Muscle of back (tissue), 11 donors: ENCODE data around the gene RAMAC. TPM values are rescaled to one million over a fixed set of nuclear protein-coding genes. Genes with fewer than 3 reads are reported as not detected.
"Not testable (repeated sequence)": the region's sequence is repeated elsewhere in the genome, so short reads cannot be mapped to it uniquely, and the experiment has no call there.

ENCODE experiments used
- DNase-seq, 3 donors: peaks; one replicate each; pipeline versions ENCODE4 v3.0.0 to v3.0.0-alpha.2; 2013
- polyA plus RNA-seq, 10 donors: library from polyadenylated mRNA; unstranded; fragments of 120-200 nt; gene quantifications; one replicate each; pipeline ENCODE4 v1.2.1, GENCODE V29; 2013; ENCODE audit not compliant: insufficient read length in 10 of 10

The RAMAC gene
- polyA plus RNA-seq, 10 donors = 27.7 to 34.5 (median 29.8) TPM

DNA sequence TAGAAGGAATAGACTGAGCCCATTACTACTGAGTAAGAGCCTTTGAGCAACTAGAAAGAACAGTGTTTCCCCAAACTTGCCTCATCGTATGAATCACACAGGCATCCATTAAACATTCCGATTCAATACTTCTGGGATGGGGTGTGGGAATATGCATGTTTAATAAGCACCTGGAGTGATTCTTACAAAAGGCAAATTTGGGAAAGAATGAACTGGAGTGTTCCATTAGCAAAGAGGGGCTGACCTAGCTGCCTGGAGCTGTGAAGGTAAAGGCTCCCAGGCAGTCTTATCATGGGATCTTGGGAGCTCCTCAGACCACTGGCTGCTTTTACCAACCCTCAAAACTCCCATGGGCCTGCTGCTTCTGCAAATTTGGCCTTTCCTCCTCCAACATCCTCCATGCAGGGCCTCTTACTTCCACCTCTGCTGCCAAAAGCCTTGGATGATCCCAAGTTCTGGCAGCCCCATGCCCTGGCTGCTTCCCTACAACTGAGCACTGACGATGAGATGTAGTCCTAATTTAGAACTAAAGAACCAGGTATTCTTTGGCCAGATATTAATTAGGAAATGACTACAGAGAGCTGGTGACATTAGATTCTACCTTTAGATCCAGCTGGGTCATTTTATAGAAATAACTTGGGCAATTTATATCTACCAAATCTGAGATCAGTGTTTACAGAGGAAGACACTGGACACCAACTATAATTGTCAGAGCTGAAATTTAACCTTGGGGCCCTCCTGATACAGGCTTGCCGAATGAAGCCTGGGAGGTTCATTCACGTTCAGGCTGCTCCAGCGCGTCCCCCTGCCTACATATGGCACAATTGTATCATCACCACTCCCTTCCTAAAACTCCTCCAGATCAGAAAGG, 22.3 kb upstream of the RAMAC start:
- DNase-seq = peak in 1 of 3 donors; percentile 31

DNA sequence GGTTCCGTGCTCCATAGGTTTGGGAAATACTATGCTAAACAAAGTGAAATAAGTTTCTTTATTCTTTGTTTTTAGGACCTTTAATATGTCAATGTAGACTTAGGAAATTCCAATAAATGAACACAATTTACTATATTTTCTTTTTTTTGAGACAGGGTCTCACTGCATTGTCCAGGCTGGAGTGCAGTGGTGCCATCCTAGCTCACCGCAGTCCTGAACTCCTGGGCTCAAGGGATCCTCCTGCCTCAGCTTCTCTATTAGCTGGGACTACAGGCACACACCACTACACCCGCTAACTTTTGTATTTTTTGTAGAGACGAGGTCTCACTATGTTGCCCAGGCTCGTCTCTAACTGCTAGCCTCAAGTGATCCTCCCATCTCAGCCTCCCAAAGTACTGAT, 21.1 kb upstream of the RAMAC start:
- DNase-seq = no peak

DNA sequence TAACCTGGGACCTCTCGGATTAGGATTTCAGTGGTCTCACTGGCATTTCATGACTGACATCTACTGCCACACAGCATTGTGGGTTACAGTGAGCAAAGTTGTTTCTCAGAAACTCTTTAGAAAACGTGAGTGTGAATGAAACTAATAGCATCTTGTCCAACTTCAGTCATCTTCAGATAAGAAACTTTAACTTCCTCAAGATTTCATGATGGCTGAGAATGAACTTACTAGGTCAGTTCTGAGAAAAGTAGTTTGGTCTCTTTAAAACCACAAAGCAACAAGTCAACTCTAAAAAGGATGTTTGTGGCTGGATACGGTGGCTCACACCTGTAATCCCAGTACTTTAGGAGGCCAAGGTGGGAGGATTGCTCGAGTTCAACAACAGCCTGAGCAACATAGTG, 19.3 kb upstream of the RAMAC start:
- DNase-seq = no peak

DNA sequence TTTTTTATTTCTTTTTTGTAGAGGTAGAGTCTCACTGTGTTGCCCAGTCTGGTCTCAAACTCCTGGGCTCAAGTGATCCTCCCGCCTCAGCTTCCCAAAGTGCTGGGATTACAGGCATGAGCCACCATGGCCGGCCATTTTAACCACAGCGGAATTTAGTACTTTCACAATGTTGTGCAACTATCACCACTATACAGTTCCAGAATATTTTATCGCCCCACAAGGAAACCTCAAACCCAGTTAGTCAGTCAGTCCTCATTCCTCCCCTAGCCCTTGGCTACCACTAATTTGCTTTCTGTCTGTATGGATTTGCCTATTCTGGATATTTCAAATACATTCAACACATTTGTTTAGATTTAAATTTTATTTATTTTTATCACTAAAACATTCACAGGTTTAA, 17.9 kb upstream of the RAMAC start:
- peak in 1 of 3 donors; percentile 22 for DNase-seq

DNA sequence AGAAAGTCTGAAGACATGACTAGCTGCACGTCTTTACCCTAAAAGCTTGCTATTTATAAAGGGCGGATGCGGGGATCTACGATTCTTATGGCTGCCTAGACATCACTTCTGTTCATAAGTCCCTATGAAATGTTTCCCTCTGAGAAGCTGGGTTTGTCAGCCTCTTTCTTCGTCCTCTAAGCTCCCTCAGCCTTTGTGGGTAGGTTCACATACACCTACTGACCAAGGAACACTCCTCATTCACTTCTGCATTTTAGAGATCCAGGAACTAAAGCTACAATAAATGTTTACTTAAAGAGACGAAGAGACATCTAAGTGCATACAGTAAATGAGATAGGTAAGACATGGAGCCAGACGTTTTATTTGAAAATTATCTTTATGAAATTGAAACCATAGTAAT, 16.7 kb upstream of the RAMAC start:
- no peak for DNase-seq

DNA sequence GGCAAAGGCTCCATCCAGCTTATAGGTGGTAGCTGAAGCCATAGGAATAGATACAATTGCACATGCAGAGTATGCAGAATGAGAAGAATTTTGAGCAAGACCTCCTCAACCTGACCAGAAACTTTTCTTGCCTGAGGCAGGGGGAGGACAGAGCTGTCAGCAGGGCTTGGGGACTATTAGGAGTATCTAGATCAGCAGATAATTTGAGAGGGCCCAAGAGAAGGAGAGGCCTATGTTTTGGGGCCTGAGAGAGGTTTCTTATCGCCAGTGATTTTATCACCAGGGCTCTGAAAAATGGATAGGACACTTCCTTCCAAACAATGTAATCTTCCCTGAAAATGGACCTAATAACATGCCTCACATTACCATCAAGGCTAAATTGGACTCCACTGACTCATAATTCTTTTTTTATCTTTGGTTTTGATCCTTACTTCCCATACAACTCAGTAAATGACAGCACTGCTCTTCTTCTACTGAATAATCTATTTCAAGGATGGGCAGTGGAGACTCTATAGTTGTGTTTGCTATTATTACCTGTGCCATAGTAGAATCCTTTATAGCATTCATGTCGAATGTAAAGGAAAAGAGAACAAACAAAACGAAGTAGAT, 15.8 kb upstream of the RAMAC start:
- no peak for DNase-seq

DNA sequence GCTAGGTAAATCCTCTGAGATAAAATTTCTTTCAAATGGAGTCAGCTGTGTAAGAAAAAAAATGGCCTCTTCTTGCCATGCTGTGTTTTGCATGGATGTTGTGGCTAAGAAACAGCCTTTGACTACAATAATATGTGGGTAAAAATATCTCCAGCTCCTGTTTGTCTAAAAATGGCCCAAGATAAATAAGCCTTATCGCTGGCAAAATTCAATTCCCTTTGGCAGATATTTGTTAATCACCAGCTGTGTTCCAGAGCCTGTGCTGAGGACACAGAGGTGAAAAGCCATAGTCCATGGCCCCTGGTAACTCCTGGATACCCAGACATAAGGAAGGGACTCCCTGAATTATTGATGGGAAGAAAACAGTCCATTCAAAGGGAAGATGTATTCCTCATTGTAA, 15.3 kb upstream of the RAMAC start:
- DNase-seq = no peak

DNA sequence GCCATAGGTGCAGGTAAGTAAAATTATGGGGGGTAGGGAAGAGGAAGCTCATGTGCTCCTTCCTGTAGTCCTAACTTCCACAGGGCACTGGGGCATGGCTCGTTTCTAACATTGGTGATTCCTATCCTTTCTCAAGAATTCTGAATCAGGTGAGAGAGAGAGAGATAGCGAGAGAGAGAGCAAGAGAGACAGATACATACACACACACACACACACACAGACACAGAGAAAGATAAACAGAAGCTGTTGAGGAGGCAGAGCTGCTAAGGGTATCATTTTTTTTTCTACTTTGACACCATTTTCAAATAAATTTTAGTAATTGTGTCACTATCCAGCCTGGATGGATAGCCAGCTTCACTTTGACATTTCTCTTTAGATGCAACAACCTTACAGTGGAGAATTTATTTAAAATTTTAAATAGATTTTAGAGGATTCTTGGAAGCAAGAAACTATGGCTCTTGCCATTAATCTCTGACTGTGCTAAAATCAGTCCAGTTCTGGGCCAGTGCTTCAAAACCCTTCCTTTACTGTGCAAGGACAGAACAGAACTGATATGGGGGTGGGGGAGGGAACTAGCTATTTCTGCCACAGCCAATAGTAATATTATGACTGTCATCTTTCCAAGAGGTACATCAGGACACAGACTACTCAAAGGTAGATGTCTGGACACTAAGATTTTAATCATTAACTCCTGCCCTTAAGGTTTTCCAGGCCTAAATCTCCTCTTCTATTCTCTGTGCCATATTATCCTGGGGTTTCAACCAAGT, 14.6 kb upstream of the RAMAC start:
- no peak for DNase-seq

DNA sequence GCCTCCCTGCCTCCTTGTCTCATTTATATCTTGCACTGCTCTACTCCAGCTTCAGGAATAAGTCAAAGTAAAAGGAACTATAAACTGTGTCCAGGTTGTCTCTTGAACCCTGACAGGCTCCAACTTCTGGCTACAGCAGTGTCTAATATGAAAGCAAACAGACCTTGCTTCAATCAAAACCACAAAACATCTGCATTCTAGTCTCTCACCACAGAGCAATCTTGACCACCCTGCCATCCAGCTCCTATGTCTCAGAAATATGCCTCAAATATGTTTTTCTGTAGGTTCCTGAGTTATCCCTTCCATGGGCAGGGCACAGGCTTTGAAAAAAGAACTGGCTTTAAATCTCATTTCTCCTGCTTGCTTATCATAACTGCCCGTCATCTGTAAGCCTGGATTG, 13.0 kb upstream of the RAMAC start:
- no peak for DNase-seq

DNA sequence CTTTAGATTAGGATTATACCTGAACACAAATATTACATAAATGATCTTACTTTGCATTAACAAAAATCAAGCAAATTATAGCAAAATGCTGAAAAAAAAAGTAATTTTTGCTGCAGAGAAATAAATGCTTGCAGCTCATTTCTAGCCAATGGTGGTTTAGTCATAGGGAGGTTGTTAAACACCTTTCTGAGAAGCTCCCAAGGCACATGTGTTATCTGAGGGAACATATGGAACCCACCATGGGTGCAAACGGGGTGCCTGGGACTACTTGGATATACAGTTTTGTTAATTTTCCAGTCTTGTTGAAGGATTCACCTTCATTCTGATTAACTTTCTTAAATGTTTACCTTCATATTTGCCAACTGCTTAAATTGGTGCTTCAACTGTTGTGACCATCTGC, 8.9 kb upstream of the RAMAC start:
- DNase-seq = no peak

DNA sequence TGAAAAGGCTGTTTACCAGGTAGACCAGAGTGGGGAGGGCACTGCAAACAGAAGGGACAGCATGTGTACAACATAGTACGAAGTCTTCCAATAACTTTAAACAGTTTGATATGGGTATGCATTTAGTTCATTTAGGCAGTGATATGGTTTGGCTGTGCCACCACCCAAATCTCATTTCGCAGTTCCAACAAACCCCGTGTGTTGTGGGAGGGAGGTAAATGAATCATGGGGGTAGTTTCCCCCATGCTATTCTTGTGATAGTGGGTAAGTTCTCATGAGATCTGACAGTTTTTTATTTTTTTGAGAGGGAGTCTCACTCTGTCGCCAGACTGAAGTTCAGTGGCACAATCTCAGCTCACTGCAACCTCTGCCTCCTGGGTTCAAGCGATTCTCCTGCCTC, 7.6 kb upstream of the RAMAC start:
- DNase-seq = no peak

DNA sequence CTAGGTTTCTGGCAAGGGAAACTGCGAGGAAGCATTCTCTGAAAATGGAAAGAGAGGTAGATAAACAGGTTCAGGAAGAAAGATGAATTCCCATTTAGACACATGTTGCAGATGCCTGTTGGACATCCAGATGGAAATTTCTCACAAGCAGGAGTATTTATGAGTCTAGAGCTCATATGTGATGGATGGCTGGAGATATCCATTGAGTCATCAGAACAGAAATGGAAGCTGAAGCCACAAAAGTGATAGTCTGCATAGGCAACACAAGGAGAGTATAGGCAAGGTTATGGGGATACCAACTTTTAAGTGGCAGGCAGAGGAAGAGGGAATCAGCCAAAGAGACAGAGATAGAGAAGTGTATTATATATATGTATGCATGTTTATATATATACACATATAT, 6.3 kb upstream of the RAMAC start:
- no peak for DNase-seq

DNA sequence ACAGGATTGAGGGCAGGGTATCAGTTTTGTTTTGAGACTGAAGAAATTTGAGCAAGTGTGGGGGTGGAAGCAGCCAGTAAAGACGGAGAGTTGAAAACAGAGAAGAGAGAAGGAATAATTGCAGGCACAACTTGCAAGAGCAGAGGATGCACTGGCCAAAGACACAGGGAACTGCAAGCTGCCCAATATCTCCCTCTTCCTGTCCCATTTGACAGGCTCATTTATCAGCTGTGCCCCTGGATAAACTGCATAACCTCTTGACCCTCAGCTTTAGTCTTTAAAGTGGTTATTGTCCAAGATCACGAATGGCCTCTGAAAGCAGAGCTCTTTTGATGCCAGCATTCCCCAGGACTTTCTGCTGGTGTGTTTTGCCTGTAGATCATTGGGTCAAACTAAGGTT, 5.0 kb upstream of the RAMAC start:
- no peak for DNase-seq

DNA sequence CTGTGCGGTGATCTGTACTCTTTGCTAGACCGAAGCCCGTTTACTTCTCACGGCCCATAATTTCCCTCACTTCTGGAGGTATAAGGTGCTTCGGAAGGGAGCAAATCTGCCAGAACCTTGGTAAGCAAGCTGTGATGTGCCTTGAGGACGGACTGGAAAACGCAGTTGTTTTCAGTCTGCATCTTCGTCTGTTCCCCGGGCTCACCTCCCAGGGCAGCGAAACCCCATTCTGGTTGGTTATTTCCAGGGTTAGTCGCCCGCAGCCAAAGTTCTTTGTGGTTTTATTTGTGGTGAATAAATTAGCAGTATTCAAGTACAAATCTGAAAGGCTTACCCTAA, 401 bp downstream of the RAMAC start:
- no peak for DNase-seq

DNA sequence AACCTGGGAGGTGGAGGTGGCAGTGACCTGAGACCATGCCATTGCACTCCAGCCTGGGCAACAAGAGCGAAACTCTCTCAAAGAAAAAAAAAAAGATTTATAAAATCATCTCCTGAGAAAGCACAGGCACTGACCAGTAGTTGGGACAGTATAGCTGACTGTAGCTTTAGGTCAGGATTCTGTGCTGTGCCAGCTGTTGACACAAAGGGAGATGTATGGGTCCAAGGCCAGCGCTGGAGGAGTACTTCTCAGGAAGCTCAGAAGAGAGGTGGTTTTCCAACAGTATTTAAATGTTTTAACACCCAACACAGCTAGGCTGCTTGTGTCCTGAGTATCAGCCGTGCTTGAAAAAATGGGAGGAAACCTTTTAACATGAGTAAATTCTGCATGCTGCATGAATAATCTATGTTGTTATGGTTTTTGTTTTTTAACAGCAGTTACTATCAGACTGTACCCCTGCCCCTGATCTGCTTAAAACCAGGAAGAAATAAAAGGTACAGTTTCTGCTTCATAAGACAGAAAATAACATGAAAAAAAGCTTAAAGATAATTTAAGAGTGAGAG, 6.5 kb downstream of the RAMAC start:
- DNase-seq = no peak

DNA sequence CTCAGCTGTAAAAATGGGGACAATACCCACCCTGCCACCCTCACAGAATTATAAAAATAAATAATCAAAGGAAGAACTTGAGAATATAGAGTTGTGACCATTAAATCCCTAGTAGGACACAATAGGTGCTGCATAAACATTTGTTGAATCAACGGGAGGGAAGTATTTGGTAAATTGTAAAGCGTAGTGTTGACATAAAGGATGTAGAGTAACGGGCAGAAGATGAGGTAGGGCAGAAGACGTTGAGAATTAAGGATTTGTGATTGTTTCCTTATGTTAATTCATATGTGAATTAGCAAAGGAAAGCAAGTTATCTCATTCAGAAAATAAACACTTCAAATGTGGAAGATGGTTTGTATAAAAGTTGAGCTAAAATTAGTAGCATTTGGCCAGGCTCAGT, 7.1 kb downstream of the RAMAC start:
- DNase-seq = no peak

DNA sequence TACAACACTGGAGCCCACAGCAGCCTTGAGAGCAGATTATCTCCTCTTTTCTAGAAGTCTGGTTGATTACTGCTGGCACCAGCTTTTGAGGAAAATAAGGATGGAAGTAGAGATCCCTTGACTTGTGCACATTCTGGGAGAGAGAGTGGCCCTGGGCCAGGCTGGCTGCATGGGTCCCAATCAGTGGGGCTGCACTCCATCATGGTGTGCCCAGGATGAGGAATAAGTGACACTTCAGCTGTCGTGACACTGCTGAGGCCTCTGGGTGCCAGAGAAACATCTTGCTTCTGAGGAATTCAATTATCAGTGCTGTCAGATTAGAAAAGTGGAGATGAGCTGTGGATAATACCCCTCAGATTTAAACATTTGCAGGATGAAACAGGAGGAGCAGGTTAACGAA, 9.1 kb downstream of the RAMAC start:
- DNase-seq = no peak

DNA sequence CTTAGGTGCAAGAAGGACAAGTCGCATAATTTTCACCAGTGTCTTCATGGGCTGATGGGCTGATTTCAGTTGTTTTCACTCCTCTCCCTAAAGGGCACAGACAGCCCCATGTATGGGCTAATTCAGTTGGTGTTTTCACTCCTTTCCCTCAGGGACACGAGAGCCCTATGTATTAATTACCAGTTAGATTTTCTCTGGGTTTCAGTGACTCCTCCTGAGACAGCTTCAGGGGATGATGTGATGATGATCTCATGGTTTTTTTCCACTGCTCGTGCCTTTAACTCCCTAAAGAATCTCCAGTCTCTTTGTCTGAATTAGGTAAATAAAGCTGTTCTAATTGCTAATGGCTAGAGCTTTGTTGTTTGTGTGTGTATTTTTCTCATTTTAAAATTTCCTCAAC, 9.9 kb downstream of the RAMAC start:
- DNase-seq = no peak

DNA sequence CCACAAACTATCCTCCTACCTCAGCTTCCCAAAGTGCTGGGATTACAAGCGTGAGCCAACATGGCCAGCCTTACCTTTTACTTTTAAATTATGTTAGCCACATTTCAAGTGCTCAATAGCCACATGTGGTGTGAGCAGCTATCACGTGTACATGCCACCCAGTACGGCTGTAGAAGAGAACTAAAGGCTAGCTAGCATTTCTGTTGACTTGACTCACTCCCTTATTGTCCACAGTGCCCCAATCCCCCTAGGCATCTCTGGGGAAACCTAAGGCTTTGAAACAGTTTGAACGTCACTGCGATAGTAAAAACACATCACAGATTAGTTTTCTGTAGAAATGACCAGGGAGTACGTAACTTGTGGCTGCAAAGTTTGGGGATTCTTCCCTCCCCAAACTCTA, 13.4 kb downstream of the RAMAC start:
- DNase-seq = no peak

DNA sequence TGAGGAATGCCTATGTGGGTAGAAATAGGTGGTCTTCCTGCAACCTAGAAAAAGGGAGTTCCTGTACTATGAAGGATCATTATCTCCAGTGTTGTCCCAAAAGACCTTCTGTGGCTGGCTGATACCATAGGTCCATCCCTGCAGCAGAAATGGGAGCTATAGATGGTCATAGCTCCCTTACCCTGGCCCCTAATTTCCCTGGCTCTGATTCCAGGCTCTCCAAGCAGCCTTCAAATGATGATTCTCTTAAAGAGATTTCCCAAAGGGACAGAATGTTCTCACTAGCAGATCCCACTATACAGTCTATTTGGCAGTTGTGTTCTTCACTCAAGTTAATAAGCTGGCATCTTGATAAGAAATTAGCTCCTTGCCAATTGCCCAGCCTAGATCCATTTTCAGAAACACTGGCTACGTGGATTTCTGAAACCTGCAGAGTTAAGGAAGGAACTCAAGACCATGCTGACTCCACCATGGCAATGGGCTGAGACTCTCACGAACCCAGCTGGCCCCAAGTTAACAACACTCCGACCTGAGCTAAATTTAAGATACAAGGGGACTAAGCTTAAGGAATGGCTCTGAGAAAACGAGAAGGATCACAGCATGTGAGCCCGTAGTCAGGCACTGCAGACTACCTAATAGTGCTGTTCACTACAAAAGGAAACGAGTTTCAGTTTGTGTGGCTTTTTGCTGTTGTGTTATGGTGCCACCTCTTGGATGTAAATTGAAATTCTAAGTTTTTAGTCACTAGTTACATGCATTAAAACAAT, 14.1 kb downstream of the RAMAC start:
- peak; percentile 34 to 68 (median 38) for DNase-seq

DNA sequence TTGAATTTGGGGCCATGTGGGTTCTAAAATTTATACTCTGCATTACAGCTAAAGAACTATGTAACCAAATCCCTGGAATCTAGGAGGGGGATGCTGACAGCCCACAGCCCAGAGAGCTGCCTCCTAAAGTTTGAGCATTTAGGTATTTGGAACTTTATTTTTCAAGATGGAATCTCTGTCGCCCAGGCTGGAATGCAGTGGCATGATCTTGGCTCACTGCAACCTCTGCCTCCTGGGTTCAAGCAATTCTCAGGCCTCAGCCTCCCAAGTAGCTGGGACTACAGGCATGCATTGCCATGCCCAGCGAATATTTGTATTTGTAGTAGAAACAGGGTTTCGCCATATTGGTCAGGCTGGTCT, 14.6 kb downstream of the RAMAC start:
- DNase-seq = not testable (repeated sequence)

DNA sequence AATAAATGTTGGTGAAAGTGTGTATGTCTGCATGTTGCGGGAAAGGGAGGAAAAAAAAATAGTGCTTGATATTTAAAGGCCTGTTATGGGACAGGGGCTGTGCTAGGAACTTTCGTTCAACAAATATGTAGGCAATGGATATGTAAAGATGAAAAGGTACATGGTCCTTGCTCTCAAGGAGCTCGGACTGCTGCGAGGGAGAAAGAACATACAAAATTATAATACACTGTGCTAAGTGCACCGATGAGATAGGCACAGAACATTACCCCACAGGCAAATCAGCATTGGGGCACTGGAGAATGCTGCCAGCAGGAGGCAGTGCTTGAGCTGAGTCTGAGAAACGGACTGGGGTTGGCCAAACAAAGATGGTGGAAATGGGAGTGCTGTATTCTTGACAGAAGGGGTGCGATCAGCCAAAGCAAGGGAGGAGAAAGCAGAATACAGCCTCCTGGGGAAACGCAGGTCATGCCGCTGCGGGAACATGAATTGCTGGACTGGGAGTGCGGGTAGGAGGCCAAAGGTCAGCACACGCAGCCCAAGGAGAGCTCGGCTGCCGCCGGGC, 24.8 kb downstream of the RAMAC start:
- peak; percentile 48 to 81 (median 62) for DNase-seq
